Activated T-helper 1 cell treated with anti-CD3 and anti-CD28 coated beads, Interleukin-12 subunit alpha, Interleukin-12 subunit beta, Interleukin-2, Interleukin-4 antibody, amounts not matched to agents 30 ng/mL and 10 ng/mL and 1 ng/mL, durations not matched to agents 14 hours and 24 hours and 36 hours (primary cell): Measurements from ENCODE around the gene UBQLN4. TPM values are rescaled to one million over a fixed set of nuclear protein-coding genes. Genes with fewer than 3 reads are reported as not detected.

Experiments used
- DNase-seq: peaks from one replicate; pipeline ENCODE4 v3.0.0; 2021; ENCODE audit warnings: low spot score
- H3K27ac Mint-ChIP-seq: one replicate; pipeline ENCODE4 v1.8.0; 2021; ENCODE audit warnings: mild to moderate bottlenecking, mixed read lengths
- H3K27me3 Mint-ChIP-seq: one replicate; pipeline ENCODE4 v1.8.0; 2022; ENCODE audit warnings: mild to moderate bottlenecking, moderate library complexity, mixed read lengths; ENCODE audit not compliant: insufficient read depth
- H3K36me3 Mint-ChIP-seq: one replicate; pipeline ENCODE4 v1.8.0; 2021; ENCODE audit warnings: low read depth, mixed read lengths
- H3K4me1 Mint-ChIP-seq: one replicate; pipeline ENCODE4 v1.8.0; 2021; ENCODE audit warnings: low read depth, mixed read lengths
- H3K4me3 Mint-ChIP-seq: one replicate; pipeline ENCODE4 v1.8.0; 2021; ENCODE audit warnings: mild to moderate bottlenecking, moderate library complexity, mixed read lengths
- H3K9me3 Mint-ChIP-seq: one replicate; pipeline ENCODE4 v1.8.0; 2021; ENCODE audit warnings: mixed read lengths
- intact Hi-C: fragments of 100-400 bp; cut with micrococcal nuclease; formaldehyde crosslinking; loops from one replicate; pipeline ENCODE4 v1.15.1; 2024
- total RNA-seq: library from RNA; stranded (reverse); gene quantifications from 2 replicates; pipeline ENCODE4 v1.2.3, GENCODE V29; 2022

The UBQLN4 gene
- total RNA-seq, 1 donor from 2014 or later: 59.5 TPM

- intact Hi-C loops: loop anchor here (1.0 to 2.0 kb wide), 8 partner anchors 12 to 321 kb away; partner anchors contain the start of genes KHDC4 and LAMTOR2
- Mint-ChIP-seq H3K4me3 (no peak overlapping the region), H3K27ac (no peak overlapping the region), H3K36me3 (peaks cover 2% of the 10 kb centered on the region), H3K4me1 (peaks cover 16% of the 10 kb centered on the region), H3K27me3 (peaks cover 4% of the 10 kb centered on the region), H3K9me3 (no peaks in the 10 kb centered on the region)
- no peak for DNase-seq
Observed at GRCh38 chr1:156065871-156066270, 12.3 kb upstream of the UBQLN4 start.

GRCh38 chr1:156065212-156065611 lies 11.6 kb upstream of the UBQLN4 start:
- Mint-ChIP-seq H3K27ac (peak overlapping the region; percentile 5), H3K4me3 (no peak overlapping the region), H3K9me3 (no peaks in the 10 kb centered on the region), H3K27me3 (peaks cover 4% of the 10 kb centered on the region), H3K36me3 (peaks cover 2% of the 10 kb centered on the region), H3K4me1 (peaks cover 16% of the 10 kb centered on the region)
- no peak for DNase-seq
- intact Hi-C loops: loop anchor here (1.0 to 2.0 kb wide), 3 partner anchors 11 to 60 kb away; partner anchors contain the start of gene LAMTOR2

GRCh38 chr1:156064615-156065014 lies 11.0 kb upstream of the UBQLN4 start:
- H3K4me1 Mint-ChIP-seq: peaks cover 16% of the 10 kb centered on the region
- peaks cover 2% of the 10 kb centered on the region for H3K36me3 Mint-ChIP-seq
- no peaks in the 10 kb centered on the region for H3K9me3 Mint-ChIP-seq
- DNase-seq: no peak
- intact Hi-C loops: loop anchor here (1.0 to 2.0 kb wide), 3 partner anchors 10 to 60 kb away; partner anchors contain the start of gene LAMTOR2
- H3K27ac Mint-ChIP-seq: no peak overlapping the region
- peaks cover 4% of the 10 kb centered on the region for H3K27me3 Mint-ChIP-seq
- H3K4me3 Mint-ChIP-seq: no peak overlapping the region

GRCh38 chr1:156063997-156064285 lies 10.3 kb upstream of the UBQLN4 start:
- H3K27me3 Mint-ChIP-seq: peaks cover 4% of the 10 kb centered on the region
- no peaks in the 10 kb centered on the region for H3K9me3 Mint-ChIP-seq
- intact Hi-C loops: loop anchor here (2.0 kb wide), 1 partner anchor 59 kb away; no protein-coding TSS in a partner anchor
- no peak overlapping the region for H3K27ac Mint-ChIP-seq
- no peak overlapping the region for H3K4me3 Mint-ChIP-seq
- H3K36me3 Mint-ChIP-seq: peaks cover 2% of the 10 kb centered on the region
- DNase-seq: no peak
- peaks cover 16% of the 10 kb centered on the region for H3K4me1 Mint-ChIP-seq

- Mint-ChIP-seq H3K9me3 (no peaks in the 10 kb centered on the region), H3K27me3 (peaks cover under 1% of the 10 kb centered on the region), H3K4me3 (no peak overlapping the region), H3K4me1 (peaks cover 16% of the 10 kb centered on the region), H3K27ac (no peak overlapping the region), H3K36me3 (peaks cover 6% of the 10 kb centered on the region)
- intact Hi-C loops: no loop called here
- DNase-seq: no peak
Observed at GRCh38 chr1:156062189-156062588, 8.6 kb upstream of the UBQLN4 start.

GRCh38 chr1:156060937-156061636 lies 7.5 kb upstream of the UBQLN4 start, which contains the start of gene RAB25:
RAB25 (plus strand) TSS chr1:156061160; CDS start chr1:156061401, 241 bp downstream.
- intact Hi-C loops: no loop called here
- Mint-ChIP-seq H3K27ac (no peak within 1 kb of the TSS), H3K4me3 (no peak within 1 kb of the TSS), H3K27me3 (no peaks in the 10 kb centered on the region), H3K9me3 (no peaks in the 10 kb centered on the region), H3K4me1 (peaks cover 17% of the 10 kb centered on the region), H3K36me3 (peaks cover 9% of the 10 kb centered on the region)
- no peak for DNase-seq

- H3K4me3 Mint-ChIP-seq: peak overlapping the region; percentile 45
- no peaks in the 10 kb centered on the region for H3K9me3 Mint-ChIP-seq
- intact Hi-C loops: loop anchor here (10.0 kb wide), 2 partner anchors 448 to 782 kb away; partner anchors contain the start of genes CLK2, HCN3 and MEF2D
Observed at GRCh38 chr1:156056326-156056849, 2.8 kb upstream of the UBQLN4 start.

GRCh38 chr1:156055281-156056048 lies 1.9 kb upstream of the UBQLN4 start:
- DNase-seq: no peak
- H3K27ac Mint-ChIP-seq: peak overlapping the region; percentile 94
- peaks cover 17% of the 10 kb centered on the region for H3K36me3 Mint-ChIP-seq
- H3K4me1 Mint-ChIP-seq: peaks cover 33% of the 10 kb centered on the region
- no peaks in the 10 kb centered on the region for H3K9me3 Mint-ChIP-seq
- intact Hi-C loops: loop anchor here (2.0 to 10.0 kb wide), 3 partner anchors 59 to 781 kb away; partner anchors contain the start of genes CLK2, HCN3, LMNA and MEF2D
- H3K27me3 Mint-ChIP-seq: no peaks in the 10 kb centered on the region
- H3K4me3 Mint-ChIP-seq: peak overlapping the region; percentile 90

More at GRCh38 chr1:156056326-156056849, 2.8 kb upstream of the UBQLN4 start:
- no peak for DNase-seq
- peaks cover 33% of the 10 kb centered on the region for H3K4me1 Mint-ChIP-seq
- no peak overlapping the region for H3K27ac Mint-ChIP-seq
- no peaks in the 10 kb centered on the region for H3K27me3 Mint-ChIP-seq
- H3K36me3 Mint-ChIP-seq: peaks cover 14% of the 10 kb centered on the region

- H3K4me1 Mint-ChIP-seq: peaks cover 33% of the 10 kb centered on the region
- H3K9me3 Mint-ChIP-seq: no peaks in the 10 kb centered on the region
- no peaks in the 10 kb centered on the region for H3K27me3 Mint-ChIP-seq
- H3K27ac Mint-ChIP-seq: peak within 1 kb of the TSS; percentile 94
- H3K36me3 Mint-ChIP-seq: peaks cover 25% of the 10 kb centered on the region
- DNase-seq: peak; percentile 95
- peak within 1 kb of the TSS; percentile 96 for H3K4me3 Mint-ChIP-seq
- intact Hi-C loops: loop anchor here (1.0 to 10.0 kb wide), 16 partner anchors 11 to 780 kb away; partner anchors contain the start of genes ARHGEF2, CCT3, CLK2 and HCN3
Observed at GRCh38 chr1:156054500-156055280, 1.1 kb upstream of the UBQLN4 start, which contains the start of gene LAMTOR2. LAMTOR2 (plus strand) TSS chr1:156054782; CDS start chr1:156054890, 108 bp downstream.

GRCh38 chr1:156052862-156053767 lies 483 bp downstream of the UBQLN4 start:
- intact Hi-C loops: loop anchor here (5.0 to 10.0 kb wide), 3 partner anchors 452 to 778 kb away; partner anchors contain the start of genes CLK2, HCN3, MEF2D and PRCC

GRCh38 chr1:156051011-156051725 lies 2.4 kb downstream of the UBQLN4 start:
- intact Hi-C loops: loop anchor here (5.0 to 10.0 kb wide), 3 partner anchors 454 to 776 kb away; partner anchors contain the start of genes CLK2, HCN3, MEF2D and PRCC
- peak overlapping the region; percentile 3 for H3K4me3 Mint-ChIP-seq
- H3K36me3 Mint-ChIP-seq: peaks cover 29% of the 10 kb centered on the region
- no peak for DNase-seq
- H3K4me1 Mint-ChIP-seq: peaks cover 28% of the 10 kb centered on the region
- no peaks in the 10 kb centered on the region for H3K9me3 Mint-ChIP-seq
- no peak overlapping the region for H3K27ac Mint-ChIP-seq
- H3K27me3 Mint-ChIP-seq: no peaks in the 10 kb centered on the region

More at GRCh38 chr1:156052862-156053767, 483 bp downstream of the UBQLN4 start:
- H3K27ac Mint-ChIP-seq: peak overlapping the region; percentile 91
- peaks cover 33% of the 10 kb centered on the region for H3K4me1 Mint-ChIP-seq
- peak overlapping the region; percentile 96 for H3K4me3 Mint-ChIP-seq
- DNase-seq: peak; percentile 66
- no peaks in the 10 kb centered on the region for H3K27me3 Mint-ChIP-seq
- H3K9me3 Mint-ChIP-seq: no peaks in the 10 kb centered on the region
- H3K36me3 Mint-ChIP-seq: peaks cover 36% of the 10 kb centered on the region
